SKM-1 treated with dmso at 0.1 percent for 144 hours (cell line): ENCODE results near the gene DNAI2.

Experiments used
- DNase-seq: peaks from one replicate; lab custom pipeline; 2025; ENCODE audit not compliant: unreplicated experiment; lab: John Stamatoyannopoulos, UW

DNAI2 gene

DNA sequence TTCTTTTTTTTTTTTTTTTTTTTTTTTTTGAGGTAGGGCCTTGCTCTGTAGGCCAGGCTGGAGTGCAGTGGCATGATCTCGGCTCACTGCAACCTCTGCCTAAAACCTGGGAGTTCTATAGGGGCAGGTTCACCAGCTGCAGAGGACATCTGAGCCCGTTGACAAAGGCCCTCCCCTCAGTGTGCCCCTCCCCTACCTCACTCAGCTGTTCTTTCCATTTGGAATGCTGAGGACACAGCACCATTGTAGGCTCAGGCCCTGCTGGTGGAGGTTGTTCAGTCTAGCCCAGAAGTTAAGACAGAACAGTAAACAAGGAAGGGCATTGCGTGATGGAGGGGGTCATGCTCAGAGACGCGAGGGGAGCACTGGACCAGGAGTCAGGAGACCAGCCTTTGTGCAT lies 30.1 kb downstream of the DNAI2 start:
- no peak for DNase-seq

DNA sequence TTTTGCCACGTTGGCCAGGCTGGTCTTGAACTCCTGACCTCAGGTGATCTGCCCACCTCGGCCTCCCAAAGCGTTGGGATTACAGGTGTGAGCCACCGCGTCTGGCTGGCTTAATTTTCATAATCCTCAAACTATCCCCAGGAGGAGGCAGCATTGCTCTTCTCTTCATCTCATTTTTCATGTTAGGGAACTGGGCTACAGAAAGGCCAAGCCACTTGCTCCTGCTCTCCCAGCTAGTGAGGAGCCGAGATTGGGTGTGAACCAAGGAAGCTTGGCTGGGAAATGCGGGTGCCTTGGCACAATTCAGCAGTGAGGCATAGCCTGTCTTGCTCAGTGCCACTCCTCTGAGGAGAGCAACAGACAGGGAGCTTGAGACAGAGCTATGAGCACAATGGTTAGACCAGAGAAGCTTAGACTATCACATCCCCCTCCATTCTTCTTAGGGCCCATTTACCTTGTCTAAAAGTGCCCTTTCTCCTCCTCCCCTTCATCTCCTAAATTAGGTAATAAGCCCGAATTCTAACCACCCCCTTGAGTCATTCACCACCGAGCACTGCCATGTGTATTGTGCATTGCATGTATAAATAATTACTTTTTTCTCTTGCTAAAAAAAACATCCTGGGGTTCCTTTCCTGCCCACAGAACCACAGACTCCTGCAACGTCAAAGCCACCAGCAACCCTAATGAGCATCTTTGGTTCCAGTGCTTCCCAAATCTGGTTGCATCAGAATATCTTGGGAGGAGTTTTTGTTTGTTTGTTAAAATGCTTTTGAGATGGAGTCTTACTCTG lies 32.0 kb downstream of the DNAI2 start:
- no peak for DNase-seq

DNA sequence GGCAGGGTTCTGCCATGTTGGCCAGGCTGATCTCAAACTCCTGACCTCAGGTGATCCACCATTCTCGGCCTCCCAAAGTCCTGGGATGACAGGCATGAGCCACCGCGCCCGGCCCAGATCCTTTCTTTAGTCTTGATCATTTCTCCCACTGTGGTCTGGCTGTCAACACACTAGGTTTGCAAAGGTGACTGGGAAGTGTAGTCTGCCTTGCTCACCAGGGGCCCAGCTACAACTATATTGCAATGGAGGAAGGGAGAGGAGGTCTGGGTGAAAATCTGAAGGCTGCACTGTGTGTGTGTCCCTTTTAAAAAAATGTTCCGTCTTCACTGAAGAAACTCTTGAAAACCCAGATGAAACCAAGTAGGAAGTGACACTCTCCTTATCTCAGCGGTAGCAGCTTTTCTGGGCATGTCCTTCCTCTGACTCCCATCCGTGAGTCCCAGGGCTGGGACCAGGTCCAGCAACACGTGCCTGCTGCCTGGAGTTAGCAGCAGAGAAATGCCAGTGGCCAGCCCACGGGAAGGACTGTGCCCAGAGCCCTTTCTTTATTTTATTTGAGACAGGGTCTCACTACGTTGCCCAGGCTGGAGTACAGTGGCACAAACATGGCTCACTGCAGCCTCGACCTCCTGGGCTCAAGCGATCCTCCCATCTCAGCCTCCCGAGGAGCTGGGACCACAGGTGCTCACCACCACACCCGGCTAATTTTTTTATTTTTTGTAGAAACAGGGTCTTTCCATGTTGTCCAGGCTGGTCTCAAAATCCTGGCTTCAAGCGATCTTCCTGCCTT lies 34.1 kb downstream of the DNAI2 start:
- DNase-seq, result peak; percentile 15

DNA sequence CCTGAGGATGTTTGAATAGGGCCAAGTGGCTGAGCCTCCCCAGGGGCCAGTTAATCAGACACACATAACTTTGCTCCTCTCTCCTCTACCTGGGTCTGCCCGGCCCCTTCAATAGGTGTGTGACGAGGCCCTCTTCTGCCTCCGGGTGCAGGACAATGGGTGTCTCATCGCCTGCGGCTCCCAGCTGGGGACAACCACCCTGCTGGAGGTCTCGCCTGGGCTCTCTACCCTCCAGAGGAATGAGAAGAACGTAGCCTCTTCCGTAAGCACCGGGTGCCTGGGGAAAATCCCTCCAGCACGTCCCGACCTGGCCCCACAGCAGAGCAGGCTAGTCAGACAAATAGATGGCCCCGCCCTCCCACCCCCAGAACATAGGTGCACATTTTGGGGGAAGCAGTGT lies 35.9 kb downstream of the DNAI2 start:
- DNase-seq, result no peak

DNA sequence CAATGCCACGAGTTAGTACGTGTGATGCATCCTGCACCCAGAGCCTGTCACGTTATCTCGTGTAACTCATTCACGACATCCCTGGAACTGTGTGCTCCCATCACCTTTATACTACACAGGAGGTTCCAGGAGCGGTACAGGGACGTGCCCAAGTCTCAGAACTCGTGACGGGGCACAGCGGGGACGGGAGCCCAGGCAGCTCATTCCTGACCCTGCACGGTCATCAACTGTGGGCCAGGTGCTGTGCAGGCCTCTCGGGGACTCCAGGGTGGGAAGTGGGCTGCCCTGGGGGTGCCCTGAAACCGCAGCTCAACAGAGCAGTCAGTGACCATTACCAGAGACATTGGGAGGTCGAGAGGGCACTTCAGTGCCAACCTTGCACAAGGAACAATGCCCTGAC lies 40.8 kb downstream of the DNAI2 start:
- DNase-seq, result no peak

DNA sequence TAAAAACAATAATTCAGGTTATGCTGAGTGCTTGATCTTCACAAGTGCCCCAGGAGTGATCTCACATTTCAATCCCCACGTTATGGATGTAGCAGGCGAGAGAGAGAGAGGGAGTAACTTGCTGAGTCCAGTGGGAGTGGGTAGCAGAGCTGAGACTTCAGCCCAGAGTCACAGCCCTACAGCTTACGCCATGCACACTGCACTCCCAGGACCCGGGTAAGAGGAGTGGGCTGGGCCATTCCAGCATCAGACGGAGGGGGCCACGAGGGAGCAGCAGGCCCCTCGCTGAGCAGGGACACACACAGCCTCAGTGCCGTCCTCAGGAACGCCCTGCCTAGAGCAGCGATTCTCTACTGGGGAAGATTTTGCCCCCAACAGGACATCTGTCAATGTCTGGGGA lies 42.2 kb downstream of the DNAI2 start:
- no peak for DNase-seq

DNA sequence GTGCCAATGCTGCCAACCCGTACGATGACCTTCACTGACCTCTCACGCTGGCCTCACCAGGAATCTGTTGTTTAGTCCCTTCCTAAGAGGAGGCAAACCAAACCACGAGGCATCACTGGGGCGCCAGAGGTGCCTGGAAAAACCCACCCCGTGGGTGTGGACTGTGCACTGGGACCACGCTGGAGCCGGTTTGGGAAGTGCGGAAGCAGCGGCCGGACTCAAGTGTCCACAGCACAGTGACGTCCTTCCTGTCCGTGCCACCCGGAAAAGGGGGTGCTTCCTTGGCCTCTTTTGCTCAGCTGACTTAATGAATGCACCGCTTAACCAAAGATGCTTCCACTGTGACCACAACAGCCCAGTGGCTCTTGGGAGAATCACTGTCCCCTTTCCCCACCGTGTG lies 43.0 kb downstream of the DNAI2 start:
- DNase-seq, result no peak

DNA sequence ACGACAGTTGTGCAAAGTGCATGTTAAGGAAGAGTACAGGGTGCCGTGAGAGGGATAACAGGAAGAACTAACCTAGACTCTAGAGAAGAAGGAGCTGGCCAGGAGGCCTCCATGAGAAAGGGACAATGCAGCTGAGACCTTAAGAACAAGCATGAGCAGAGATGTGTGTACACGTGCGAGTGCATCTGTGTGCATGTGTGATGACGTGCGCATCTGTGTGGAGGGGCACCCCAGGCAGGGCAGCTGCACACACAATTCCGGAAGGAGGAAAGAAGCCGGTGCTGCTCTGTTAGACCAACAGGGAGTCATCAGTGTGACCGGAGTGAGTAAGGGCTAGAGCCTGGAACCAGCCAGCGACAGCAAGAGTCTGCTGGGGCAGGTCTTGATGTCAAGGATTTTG lies 44.4 kb downstream of the DNAI2 start:
- DNase-seq, result no peak

DNA sequence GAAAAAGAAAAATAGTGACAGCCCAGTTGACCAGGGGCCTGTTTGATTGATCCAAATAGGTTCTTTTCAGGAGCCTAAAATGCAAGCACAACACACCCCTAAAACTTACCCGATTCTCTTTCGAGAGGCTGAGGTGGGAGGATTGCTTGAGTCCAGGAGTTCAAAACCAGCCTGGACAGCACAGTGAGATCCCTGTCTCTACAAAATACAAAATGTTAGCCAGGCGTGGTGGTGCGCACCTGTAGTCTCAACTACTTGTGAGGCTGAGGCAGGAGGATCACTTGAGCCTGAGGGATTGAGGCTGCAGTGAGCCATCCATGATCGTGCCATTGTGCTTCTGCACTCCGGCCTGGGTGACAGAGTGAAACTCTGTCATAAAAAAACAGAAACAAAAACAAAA lies 50.5 kb downstream of the DNAI2 start:
- DNase-seq, result no peak

DNA sequence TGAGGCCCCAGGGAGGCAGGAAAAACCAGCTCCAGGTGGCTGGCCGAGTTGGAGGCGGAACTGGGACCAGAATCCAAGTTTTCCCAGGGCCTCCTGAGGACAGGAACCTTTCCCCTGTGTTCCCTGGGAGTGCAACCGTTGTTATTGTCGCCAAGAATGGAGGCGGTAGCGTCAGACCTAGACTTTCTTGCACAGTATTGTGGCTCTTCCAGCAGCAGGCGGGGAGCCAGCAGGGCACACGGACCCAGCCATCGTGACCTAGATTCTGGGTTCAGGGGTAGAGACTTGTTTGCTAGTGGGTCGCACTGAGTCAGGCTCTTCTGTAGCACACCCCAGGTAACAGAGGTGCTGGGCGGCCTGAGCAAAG lies 51.3 kb downstream of the DNAI2 start:
- DNase-seq, result no peak

DNA sequence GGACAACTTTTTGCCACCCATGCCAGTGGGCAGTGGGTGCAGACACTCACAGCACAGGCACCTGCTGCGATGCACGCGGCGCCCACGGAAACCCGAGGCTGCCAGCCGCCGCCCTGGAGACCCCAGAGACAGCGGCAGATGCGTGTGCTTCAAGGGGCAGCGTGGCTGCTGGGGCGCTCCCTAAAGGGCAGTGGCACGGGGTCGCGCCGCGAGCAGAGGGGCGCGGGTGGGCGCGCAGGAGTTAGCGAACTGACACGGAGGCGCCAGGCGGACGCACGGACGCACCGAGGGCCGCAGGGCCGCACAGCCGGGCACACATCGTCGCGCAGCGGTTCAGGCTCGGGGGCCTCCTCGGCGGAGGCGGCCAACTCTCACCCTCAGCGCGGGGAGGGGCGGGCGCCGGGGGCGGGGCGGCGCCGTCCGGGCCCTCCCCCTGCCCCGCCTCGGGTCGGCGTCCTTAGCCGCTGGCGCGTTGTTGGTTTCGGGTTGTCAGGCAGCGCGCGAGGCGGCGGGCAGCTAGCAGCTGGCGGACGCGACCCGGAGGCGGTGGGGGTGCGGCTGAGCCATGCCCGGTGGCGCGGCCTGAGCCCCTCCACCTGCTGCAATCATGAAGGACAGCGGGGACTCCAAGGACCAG lies 51.8 kb downstream of the DNAI2 start, which contains the start of gene KIF19:
Gene KIF19, plus strand, starts transcription at position 484 of the 637 bp plus-strand sequence. Its CDS starts 124 bp downstream, at position 608.
- DNase-seq, result no peak

DNA sequence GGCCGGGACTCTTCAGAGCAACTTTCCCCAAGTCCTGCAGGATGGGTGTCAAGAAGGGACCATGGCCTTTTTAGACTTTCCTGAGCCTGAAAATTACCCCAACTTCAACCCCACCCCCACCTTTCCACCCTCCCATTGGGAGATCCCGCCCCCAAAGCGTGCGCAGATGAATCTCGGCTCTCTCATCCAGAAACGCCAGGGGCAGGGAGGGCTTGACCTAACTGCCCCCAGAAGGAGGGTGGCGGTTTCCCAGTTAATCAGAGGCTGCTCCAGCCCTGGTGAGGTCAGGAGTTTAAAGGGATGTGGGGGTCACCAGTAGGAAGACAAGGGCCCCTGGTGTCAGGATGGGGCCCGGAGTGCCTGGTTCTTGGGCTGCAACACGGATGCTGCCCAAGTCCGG lies 52.5 kb downstream of the DNAI2 start:
- DNase-seq, result no peak

DNA sequence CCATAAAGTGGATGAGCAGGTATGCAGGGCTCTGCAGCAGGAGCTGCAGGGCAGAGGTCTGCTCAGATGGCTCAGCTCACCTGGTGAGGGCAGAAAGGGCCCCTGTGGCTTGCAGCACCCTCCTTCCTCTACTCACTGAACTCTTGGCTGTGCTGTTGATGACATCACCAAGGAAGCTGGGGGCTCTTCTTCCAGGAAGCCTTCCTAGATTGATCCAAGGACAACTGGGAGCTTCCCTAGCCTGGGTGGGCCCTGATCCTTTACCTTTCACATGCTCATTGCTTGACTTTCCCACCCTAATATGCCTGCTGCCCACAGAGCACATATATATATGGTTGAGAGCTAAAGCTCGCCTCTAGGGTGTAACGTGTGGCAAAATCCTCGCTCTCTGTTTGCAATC lies 54.5 kb downstream of the DNAI2 start:
- no peak for DNase-seq

DNA sequence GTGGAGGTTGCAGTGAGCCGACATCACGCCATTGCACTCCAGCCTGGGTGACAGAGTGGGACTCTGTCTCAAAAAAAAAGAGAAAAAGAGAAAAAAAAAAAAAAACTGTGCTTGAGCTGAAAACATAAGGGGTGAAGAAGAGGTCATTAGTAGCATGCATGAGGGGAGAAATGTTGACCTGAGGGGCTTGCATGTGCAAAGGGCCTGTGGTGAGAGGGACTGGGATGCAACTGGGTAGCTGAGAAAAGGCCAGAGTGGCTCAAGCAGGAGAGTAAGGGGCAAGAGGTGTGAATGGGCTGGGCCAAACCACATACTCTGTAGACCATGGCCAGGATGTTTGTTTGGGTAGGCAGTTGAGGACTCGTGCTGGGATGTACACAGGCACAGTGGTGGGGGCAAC lies 55.3 kb downstream of the DNAI2 start:
- DNase-seq, result no peak

DNA sequence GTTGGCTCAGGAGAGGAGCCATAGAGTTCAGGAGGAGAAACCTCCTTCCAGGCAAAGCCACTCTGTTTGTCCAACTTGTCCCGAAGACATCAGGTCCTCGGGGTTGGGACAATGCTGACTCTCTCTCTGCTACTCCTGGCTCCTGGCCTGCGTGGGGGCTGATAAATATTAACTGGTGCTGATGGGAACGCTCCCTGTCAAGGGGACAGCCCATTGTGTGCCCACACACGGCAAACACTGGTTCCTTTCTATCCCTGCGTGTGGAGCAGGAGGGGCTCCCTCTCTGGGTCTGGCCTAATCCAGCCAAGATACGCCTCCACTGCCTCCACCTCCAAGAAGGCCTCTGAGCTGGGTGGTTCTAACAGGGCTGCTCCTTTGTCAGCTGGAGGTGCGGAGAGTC lies 56.4 kb downstream of the DNAI2 start:
- no peak for DNase-seq

DNA sequence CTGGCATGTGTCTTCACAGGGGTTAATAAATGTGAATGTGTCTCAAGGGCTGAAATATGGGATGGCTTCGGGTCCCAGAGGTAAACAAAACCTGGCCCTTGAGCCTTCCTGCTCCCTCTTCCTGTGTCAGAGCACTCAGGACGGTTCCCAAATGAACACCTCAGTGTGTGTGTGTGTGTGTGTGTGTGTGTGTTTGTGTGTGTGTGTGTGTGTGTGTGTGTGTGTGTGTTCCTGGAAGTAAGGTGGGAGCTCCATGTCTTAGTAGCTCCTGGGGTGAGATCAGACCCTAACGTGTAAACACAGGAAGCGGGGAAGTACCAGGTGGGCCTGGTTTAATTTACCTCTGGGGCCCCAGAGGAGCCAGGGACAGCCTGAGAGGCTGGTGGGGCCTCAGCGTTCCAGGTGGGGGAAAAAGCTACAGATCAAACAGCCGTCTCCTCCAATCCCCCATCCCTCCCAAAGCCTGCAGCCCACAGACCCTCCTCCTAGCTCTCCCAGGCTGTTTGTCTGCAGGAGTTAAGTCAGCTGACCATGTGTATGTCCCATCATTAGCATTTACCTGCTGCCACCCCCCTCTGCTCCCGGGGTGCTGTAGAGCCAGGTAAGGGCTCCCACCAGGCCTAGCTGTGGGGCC lies 58.1 kb downstream of the DNAI2 start:
- no peak for DNase-seq

DNA sequence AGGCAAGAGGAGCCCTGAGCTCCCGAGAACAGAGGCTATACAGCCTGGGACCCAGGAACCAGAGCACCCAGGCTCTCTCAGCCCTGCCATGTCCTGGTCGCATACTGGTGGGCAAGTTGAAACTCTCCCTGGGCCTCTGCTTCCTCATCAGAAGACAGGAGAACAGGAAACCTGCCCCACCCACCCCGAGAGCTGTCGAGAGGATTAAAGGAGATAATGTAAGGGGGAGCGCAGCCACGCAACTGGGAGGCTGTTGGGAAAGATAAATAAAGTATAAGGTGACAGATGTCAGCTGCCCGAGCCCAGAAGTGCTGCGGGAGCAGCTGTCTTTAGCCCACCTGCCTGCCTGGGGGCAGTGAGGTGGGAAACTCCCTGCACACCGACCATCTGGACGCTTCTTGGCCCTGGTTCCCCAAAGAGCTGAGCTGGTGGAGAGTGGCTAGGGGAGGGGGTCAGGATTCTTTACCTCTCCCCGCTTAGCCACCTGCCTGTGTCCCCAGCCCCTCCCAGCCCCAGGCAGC lies 58.8 kb downstream of the DNAI2 start:
- no peak for DNase-seq

DNA sequence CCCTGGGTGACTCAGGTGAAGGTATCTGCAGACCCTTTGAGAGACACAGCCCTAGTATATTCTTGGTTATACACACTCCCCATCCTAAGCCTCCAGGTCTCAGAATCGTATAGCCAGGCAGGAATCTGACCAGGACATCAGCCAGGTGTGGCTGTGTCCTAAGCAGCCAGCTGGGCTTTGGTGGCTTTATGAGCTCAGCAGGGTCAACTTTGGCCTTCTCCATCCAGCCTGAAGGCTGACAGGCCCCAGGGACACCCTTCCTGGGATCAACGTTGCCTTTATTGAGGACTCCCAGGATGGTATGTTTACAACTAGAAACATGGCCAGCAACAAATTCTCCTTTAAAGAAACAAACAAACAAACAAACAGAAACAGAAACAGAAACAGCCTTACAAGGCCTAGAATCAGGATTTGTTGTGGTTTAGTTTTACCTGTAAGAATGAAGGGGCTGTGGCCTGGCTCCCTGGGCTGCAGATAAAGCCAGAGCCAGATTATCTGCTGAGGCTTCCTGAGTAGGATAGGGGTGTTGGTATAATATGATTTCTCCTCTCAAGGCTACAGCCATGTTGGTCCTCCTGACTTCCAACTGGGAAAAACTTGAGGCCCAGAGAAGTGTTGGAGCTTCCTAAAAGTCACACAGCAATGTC lies 60.5 kb downstream of the DNAI2 start:
- DNase-seq, result no peak

DNA sequence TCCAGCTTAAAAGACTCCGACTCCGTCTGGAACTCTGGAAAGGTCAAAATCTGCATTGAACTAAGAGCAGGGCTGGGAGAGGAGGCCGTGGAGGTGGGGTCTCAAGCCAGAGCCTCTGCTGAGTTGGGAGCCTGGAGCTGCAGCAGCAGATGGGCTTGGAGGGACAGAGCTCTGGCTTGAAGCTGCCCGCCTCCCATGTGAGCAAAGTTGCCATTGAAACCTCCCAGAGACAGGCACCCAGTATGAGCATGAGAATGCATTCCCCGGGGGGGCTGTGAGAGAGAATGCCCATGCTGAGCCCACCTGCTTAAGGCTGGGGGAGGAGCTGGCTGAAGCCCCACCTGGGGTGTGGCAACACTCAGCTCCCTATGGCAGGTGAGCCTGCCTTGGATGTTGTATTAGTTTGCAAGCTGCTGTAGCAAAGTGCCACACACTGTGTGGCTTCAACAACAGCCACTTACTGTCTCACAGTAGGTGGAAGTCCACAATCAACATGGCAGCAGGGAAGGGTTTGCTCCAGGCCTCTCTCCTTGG lies 61.6 kb downstream of the DNAI2 start:
- no peak for DNase-seq

DNA sequence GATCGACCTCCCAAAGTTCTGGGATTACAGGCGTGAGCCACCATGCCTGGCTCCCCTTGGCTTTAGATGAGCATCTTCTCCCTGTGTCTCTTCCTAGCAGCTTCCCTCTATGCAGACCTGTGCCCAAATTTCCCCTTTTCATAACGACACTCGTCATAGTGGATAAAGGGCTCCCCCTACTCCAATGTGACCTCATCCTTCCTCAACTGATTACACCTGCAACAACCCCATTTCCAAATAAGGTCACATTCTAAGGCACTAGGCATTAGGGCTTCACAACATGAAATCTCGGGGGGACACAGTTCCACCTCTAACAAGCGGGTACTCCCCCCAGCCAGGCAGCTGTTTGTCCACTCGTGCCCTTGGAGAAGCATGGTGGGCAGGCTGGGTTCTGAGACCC lies 62.3 kb downstream of the DNAI2 start:
- no peak for DNase-seq
